LNCaP clone FGC (cell line): Measurements from ENCODE around the gene SMARCB1.
"Not testable (repeated sequence)": the region's sequence is repeated elsewhere in the genome, so short reads cannot be mapped to it uniquely, and the experiment has no call there.

Experiments used
- DNase-seq: peaks from one replicate; pipeline ENCODE4 v3.0.0-alpha.2; 2011; ENCODE audit warnings: low read depth
- H3K4me3 ChIP-seq: 2 replicates; pipeline ENCODE4 v1.5.1; 2011; ENCODE audit warnings: mild to moderate bottlenecking, low read depth, low read length, control low read depth
- CTCF ChIP-seq: IDR thresholded peaks from 2 replicates; pipeline ENCODE4 v1.5.1; 2012; ENCODE audit warnings: mild to moderate bottlenecking; ENCODE audit not compliant: control insufficient read depth, insufficient read depth; ENCODE audit errors: extremely low read depth

Gene SMARCB1

GRCh38 chr22:23849009-23850006, 62.5 kb downstream of the SMARCB1 start:
- TF ChIP-seq CTCF: peak; percentile 89
- DNase-seq: no peak
- 0 out of 2 replicates have a peak overlapping the region, but pooled peaks have one; percentile 26 for H3K4me3 ChIP-seq

- H3K4me3 ChIP-seq: no peak overlapping the region
- no peak for DNase-seq
These were observed 63.4 kb downstream of the SMARCB1 start for GRCh38 chr22:23850136-23850611.

GRCh38 chr22:23856721-23857605, 70.2 kb downstream of the SMARCB1 start:
- H3K4me3 ChIP-seq: peak overlapping the region; percentile 96
- TF ChIP-seq CTCF: no peak
- no peak for DNase-seq

More at GRCh38 chr22:23850136-23850611, 63.4 kb downstream of the SMARCB1 start:
- TF ChIP-seq CTCF: no peak

GRCh38 chr22:23857606-23858483, 71.1 kb downstream of the SMARCB1 start, which contains the start of gene SLC2A11:
TSS of gene SLC2A11 (plus strand) at chr22:23857875. CDS start at chr22:23858000, 125 bp downstream.
- H3K4me3 ChIP-seq: peak within 1 kb of the TSS; percentile 96
- peak; percentile 29 for TF ChIP-seq CTCF
- peak; percentile 90 for DNase-seq

- H3K4me3 ChIP-seq: peak overlapping the region; percentile 96
- DNase-seq: no peak
- TF ChIP-seq CTCF: no peak
These were observed 71.7 kb downstream of the SMARCB1 start for GRCh38 chr22:23858484-23858815.

GRCh38 chr22:23859201-23859600, 72.4 kb downstream of the SMARCB1 start:
- no peak for TF ChIP-seq CTCF
- no peak overlapping the region for H3K4me3 ChIP-seq
- DNase-seq: no peak

GRCh38 chr22:23860187-23860586, 73.4 kb downstream of the SMARCB1 start:
- DNase-seq, H3K4me3 ChIP-seq: not testable (repeated sequence)
